GM23338 (cell line): ENCODE data around the gene GRID1. TPM values are rescaled to one million over a fixed set of nuclear protein-coding genes. Genes with fewer than 3 reads are reported as not detected.

Experiments
- ATAC-seq: fragments of 200-7000 bp; cut with Tn5 transposase; 3 replicates; pipeline ENCODE4 v1.9.1; 2020
- DNase-seq: peaks from one replicate; pipeline ENCODE4 v3.0.0-alpha.2; 2015; ENCODE audit warnings: low spot score
- H2AFZ ChIP-seq: fragments of 200-600 bp; sonication (generic); 2 replicates; pipeline ENCODE4 v1.8.0; 2016; ENCODE audit warnings: antibody characterized with exemption, mild to moderate bottlenecking, moderate library complexity
- H3F3A ChIP-seq: fragments of 200-600 bp; sonication (generic); replicated peaks from 2 replicates; pipeline ENCODE4 v1.8.0; 2017; ENCODE audit warnings: antibody characterized with exemption, mixed run types, low read depth
- H3K27ac ChIP-seq: fragments of 200-600 bp; sonication (generic); 2 replicates; pipeline ENCODE4 v1.6.1; 2016; ENCODE audit warnings: low read depth
- H3K27me3 ChIP-seq: fragments of 200-600 bp; sonication (generic); 2 replicates; pipeline ENCODE4 v1.8.0; 2016; ENCODE audit warnings: mild to moderate bottlenecking, mixed run types, moderate library complexity; ENCODE audit not compliant: insufficient read depth
- H3K36me3 ChIP-seq: fragments of 200-600 bp; sonication (generic); 2 replicates; pipeline ENCODE4 v1.8.0; 2016; ENCODE audit warnings: mild to moderate bottlenecking; ENCODE audit not compliant: insufficient read depth
- H3K4me1 ChIP-seq: fragments of 200-600 bp; sonication (generic); 2 replicates; pipeline ENCODE4 v1.8.0; 2016; ENCODE audit warnings: mild to moderate bottlenecking, moderate library complexity; ENCODE audit not compliant: insufficient read depth
- H3K4me2 ChIP-seq: fragments of 200-600 bp; sonication (generic); 2 replicates; pipeline ENCODE4 v1.7.1; 2017; ENCODE audit warnings: mixed run types
- H3K4me3 ChIP-seq: fragments of 200-600 bp; sonication (generic); 2 replicates; pipeline ENCODE4 v1.6.1; 2016; ENCODE audit warnings: mixed run types
- H3K79me2 ChIP-seq: fragments of 200-600 bp; sonication (generic); replicated peaks from 2 replicates; pipeline ENCODE4 v1.8.0; 2017; ENCODE audit warnings: mild to moderate bottlenecking; ENCODE audit not compliant: insufficient read depth
- H3K9me2 ChIP-seq: fragments of 200-600 bp; sonication (generic); 2 replicates; pipeline ENCODE4 v1.8.0; 2017; ENCODE audit not compliant: insufficient read depth
- H4K20me1 ChIP-seq: fragments of 200-600 bp; sonication (generic); replicated peaks from 2 replicates; pipeline ENCODE4 v1.8.0; 2017; ENCODE audit warnings: mild to moderate bottlenecking; ENCODE audit not compliant: insufficient read depth
- H3K27ac Mint-ChIP-seq: 2 replicates; pipeline ENCODE4 v1.8.0; 2020; ENCODE audit warnings: inconsistent platforms, mild to moderate bottlenecking, moderate library complexity, mixed read lengths
- H3K27me3 Mint-ChIP-seq: 3 replicates; pipeline ENCODE4 v1.8.0; 2022; ENCODE audit warnings: low read depth, mild to moderate bottlenecking, moderate library complexity, mixed read lengths, inconsistent platforms; ENCODE audit not compliant: insufficient read depth, poor library complexity
- H3K36me3 Mint-ChIP-seq: 3 replicates; pipeline ENCODE4 v1.8.0; 2021; ENCODE audit warnings: low read depth, mild to moderate bottlenecking, inconsistent platforms, moderate library complexity, mixed read lengths
- H3K4me1 Mint-ChIP-seq: 3 replicates; pipeline ENCODE4 v1.8.0; 2020; ENCODE audit warnings: mild to moderate bottlenecking, inconsistent platforms, mixed read lengths
- H3K4me3 Mint-ChIP-seq: 3 replicates; pipeline ENCODE4 v1.8.0; 2021; ENCODE audit warnings: moderate library complexity, mild to moderate bottlenecking, inconsistent platforms, mixed read lengths
- H3K9me3 Mint-ChIP-seq: 3 replicates; pipeline ENCODE4 v1.8.0; 2020; ENCODE audit warnings: moderate library complexity, mild to moderate bottlenecking, inconsistent platforms, mixed read lengths
- CREB1 ChIP-seq: fragments of 250-450 bp; sonication (Bioruptor Pico); IDR thresholded peaks from 2 replicates; pipeline ENCODE4 v1.5.0; 2020; ENCODE audit warnings: low read depth, mild to moderate bottlenecking, moderate library complexity
- EZH2 ChIP-seq: fragments of 200-600 bp; sonication (generic); IDR thresholded peaks from one replicate; pipeline ENCODE4 v1.8.0; 2017; ENCODE audit warnings: antibody characterized with exemption, mild to moderate bottlenecking, low read depth; ENCODE audit not compliant: unreplicated experiment
- EZH2phosphoT487 ChIP-seq: fragments of 200-600 bp; sonication (generic); IDR thresholded peaks from one replicate; pipeline ENCODE4 v1.8.1; 2018; ENCODE audit warnings: antibody characterized with exemption; ENCODE audit not compliant: unreplicated experiment
- JUNB ChIP-seq: IDR thresholded peaks from one replicate; pipeline ENCODE4 v1.6.1; 2016; ENCODE audit warnings: antibody characterized with exemption; ENCODE audit not compliant: unreplicated experiment
- NANOG ChIP-seq: IDR thresholded peaks from 2 replicates; pipeline ENCODE4 v1.6.1; 2016; ENCODE audit warnings: antibody characterized with exemption, borderline replicate concordance
- POLR2AphosphoS5 ChIP-seq: IDR thresholded peaks from 2 replicates; pipeline ENCODE4 v1.6.1; 2016; ENCODE audit warnings: antibody characterized with exemption, low read depth
- STAT1 ChIP-seq: IDR thresholded peaks from one replicate; pipeline ENCODE4 v1.6.1; 2016; ENCODE audit warnings: antibody characterized with exemption; ENCODE audit not compliant: unreplicated experiment
- ZNF114 ChIP-seq: fragments of 250-450 bp; sonication (Bioruptor Pico); IDR thresholded peaks from 2 replicates; pipeline ENCODE4 v1.5.0; 2020; ENCODE audit warnings: mild to moderate bottlenecking, moderate library complexity
- ZNF331 ChIP-seq: fragments of 250-450 bp; sonication (Bioruptor Pico); IDR thresholded peaks from 2 replicates; pipeline ENCODE4 v1.5.0; 2020; ENCODE audit warnings: low read depth, mild to moderate bottlenecking, moderate library complexity
- polyA plus RNA-seq: library from polyadenylated mRNA; unstranded; fragments of >200 nt; fragmentation: Nextera tagmentation; extraction: Ambion mirVana; gene quantifications from 2 replicates; pipeline ENCODE4 v1.2.1, GENCODE V29; 2016
- total RNA-seq: library from RNA; depleted of rRNA; stranded (reverse); fragments of >200 nt; shearing (Covaris generic); gene quantifications from 2 replicates; pipeline ENCODE4 v1.2.3, GENCODE V29; 2014
- TF ChIP-seq, protein P1 (sequence below), 2 experiments: fragments of 200-600 bp in 1 of 2; sonication (generic) in 1 of 2; conservative IDR thresholded peaks; 2 replicates each; pipeline versions ENCODE4 v1.5.1 to v1.6.1; 2016 to 2017; ENCODE audit warnings: antibody characterized with exemption in 2 of 2, low read depth in 2 of 2, mild to moderate bottlenecking in 2 of 2, moderate library complexity in 1 of 2
- TF ChIP-seq, protein P2 (sequence below): IDR thresholded peaks from 2 replicates; pipeline ENCODE4 v1.6.1; 2016; ENCODE audit warnings: antibody characterized with exemption
- TF ChIP-seq, protein P3 (sequence below): IDR thresholded peaks from one replicate; pipeline ENCODE4 v1.6.1; 2018; ENCODE audit warnings: antibody characterized with exemption; ENCODE audit not compliant: unreplicated experiment
- TF ChIP-seq, protein P4 (sequence below): fragments of 250-450 bp; sonication (Bioruptor Pico); IDR thresholded peaks from 2 replicates; pipeline ENCODE4 v1.5.0; 2020; ENCODE audit warnings: mild to moderate bottlenecking, moderate library complexity

Gene GRID1
- total and polyA plus RNA-seq, 2 experiments from 2014 or later = 0.14 to 0.15 TPM

- TF ChIP-seq POLR2AphosphoS5 (no peak), ZNF331 (CRISPR knock-in tag) (no peak), CREB1 (CRISPR knock-in tag) (no peak), JUNB (no peak), NANOG (no peak), EZH2phosphoT487 (no peak)
- TF ChIP-seq, protein P1, sequence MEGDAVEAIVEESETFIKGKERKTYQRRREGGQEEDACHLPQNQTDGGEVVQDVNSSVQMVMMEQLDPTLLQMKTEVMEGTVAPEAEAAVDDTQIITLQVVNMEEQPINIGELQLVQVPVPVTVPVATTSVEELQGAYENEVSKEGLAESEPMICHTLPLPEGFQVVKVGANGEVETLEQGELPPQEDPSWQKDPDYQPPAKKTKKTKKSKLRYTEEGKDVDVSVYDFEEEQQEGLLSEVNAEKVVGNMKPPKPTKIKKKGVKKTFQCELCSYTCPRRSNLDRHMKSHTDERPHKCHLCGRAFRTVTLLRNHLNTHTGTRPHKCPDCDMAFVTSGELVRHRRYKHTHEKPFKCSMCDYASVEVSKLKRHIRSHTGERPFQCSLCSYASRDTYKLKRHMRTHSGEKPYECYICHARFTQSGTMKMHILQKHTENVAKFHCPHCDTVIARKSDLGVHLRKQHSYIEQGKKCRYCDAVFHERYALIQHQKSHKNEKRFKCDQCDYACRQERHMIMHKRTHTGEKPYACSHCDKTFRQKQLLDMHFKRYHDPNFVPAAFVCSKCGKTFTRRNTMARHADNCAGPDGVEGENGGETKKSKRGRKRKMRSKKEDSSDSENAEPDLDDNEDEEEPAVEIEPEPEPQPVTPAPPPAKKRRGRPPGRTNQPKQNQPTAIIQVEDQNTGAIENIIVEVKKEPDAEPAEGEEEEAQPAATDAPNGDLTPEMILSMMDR (conservative IDR thresholded peaks at IDR 0.05; ENCODE audit: low read depth in 2 of 2) = no peak
These were observed 156.2 kb downstream of the GRID1 start (continued) for GRCh38 chr10:86210416-86210815.

- Histone ChIP-seq H3K79me2 (no peaks in the 10 kb centered on the region), H3F3A (no peaks in the 10 kb centered on the region), H3K36me3 (no peaks in the 10 kb centered on the region), H4K20me1 (no peaks in the 10 kb centered on the region), H3K4me2 (no peak overlapping the region), H3K27me3 (no peaks in the 10 kb centered on the region), H2AFZ (no peak overlapping the region), H3K4me3 (no peak overlapping the region), H3K9me2 (no peaks in the 10 kb centered on the region), H3K27ac (no peak overlapping the region), H3K4me1 (no peaks in the 10 kb centered on the region)
- H3K27ac Mint-ChIP-seq = no peak overlapping the region
- no peaks in the 10 kb centered on the region for H3K36me3 Mint-ChIP-seq
- no peak overlapping the region for H3K4me3 Mint-ChIP-seq
- peaks cover 8% of the 10 kb centered on the region for H3K27me3 Mint-ChIP-seq
- DNase-seq (no peak), ATAC-seq (no peak)
- H3K4me1 Mint-ChIP-seq = no peaks in the 10 kb centered on the region
- H3K9me3 Mint-ChIP-seq = no peaks in the 10 kb centered on the region; the same call in 2 of the 3 replicates
- TF ChIP-seq JUNB (no peak), EZH2phosphoT487 (no peak), ZNF331 (CRISPR knock-in tag) (no peak), STAT1 (no peak), CREB1 (CRISPR knock-in tag) (no peak), ZNF114 (CRISPR knock-in tag) (no peak), EZH2 (no peak), NANOG (no peak), POLR2AphosphoS5 (no peak)
- TF ChIP-seq, protein P2, sequence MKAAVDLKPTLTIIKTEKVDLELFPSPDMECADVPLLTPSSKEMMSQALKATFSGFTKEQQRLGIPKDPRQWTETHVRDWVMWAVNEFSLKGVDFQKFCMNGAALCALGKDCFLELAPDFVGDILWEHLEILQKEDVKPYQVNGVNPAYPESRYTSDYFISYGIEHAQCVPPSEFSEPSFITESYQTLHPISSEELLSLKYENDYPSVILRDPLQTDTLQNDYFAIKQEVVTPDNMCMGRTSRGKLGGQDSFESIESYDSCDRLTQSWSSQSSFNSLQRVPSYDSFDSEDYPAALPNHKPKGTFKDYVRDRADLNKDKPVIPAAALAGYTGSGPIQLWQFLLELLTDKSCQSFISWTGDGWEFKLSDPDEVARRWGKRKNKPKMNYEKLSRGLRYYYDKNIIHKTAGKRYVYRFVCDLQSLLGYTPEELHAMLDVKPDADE = no peak
- TF ChIP-seq, protein P3, sequence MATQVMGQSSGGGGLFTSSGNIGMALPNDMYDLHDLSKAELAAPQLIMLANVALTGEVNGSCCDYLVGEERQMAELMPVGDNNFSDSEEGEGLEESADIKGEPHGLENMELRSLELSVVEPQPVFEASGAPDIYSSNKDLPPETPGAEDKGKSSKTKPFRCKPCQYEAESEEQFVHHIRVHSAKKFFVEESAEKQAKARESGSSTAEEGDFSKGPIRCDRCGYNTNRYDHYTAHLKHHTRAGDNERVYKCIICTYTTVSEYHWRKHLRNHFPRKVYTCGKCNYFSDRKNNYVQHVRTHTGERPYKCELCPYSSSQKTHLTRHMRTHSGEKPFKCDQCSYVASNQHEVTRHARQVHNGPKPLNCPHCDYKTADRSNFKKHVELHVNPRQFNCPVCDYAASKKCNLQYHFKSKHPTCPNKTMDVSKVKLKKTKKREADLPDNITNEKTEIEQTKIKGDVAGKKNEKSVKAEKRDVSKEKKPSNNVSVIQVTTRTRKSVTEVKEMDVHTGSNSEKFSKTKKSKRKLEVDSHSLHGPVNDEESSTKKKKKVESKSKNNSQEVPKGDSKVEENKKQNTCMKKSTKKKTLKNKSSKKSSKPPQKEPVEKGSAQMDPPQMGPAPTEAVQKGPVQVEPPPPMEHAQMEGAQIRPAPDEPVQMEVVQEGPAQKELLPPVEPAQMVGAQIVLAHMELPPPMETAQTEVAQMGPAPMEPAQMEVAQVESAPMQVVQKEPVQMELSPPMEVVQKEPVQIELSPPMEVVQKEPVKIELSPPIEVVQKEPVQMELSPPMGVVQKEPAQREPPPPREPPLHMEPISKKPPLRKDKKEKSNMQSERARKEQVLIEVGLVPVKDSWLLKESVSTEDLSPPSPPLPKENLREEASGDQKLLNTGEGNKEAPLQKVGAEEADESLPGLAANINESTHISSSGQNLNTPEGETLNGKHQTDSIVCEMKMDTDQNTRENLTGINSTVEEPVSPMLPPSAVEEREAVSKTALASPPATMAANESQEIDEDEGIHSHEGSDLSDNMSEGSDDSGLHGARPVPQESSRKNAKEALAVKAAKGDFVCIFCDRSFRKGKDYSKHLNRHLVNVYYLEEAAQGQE = no peak
- TF ChIP-seq, protein P4, sequence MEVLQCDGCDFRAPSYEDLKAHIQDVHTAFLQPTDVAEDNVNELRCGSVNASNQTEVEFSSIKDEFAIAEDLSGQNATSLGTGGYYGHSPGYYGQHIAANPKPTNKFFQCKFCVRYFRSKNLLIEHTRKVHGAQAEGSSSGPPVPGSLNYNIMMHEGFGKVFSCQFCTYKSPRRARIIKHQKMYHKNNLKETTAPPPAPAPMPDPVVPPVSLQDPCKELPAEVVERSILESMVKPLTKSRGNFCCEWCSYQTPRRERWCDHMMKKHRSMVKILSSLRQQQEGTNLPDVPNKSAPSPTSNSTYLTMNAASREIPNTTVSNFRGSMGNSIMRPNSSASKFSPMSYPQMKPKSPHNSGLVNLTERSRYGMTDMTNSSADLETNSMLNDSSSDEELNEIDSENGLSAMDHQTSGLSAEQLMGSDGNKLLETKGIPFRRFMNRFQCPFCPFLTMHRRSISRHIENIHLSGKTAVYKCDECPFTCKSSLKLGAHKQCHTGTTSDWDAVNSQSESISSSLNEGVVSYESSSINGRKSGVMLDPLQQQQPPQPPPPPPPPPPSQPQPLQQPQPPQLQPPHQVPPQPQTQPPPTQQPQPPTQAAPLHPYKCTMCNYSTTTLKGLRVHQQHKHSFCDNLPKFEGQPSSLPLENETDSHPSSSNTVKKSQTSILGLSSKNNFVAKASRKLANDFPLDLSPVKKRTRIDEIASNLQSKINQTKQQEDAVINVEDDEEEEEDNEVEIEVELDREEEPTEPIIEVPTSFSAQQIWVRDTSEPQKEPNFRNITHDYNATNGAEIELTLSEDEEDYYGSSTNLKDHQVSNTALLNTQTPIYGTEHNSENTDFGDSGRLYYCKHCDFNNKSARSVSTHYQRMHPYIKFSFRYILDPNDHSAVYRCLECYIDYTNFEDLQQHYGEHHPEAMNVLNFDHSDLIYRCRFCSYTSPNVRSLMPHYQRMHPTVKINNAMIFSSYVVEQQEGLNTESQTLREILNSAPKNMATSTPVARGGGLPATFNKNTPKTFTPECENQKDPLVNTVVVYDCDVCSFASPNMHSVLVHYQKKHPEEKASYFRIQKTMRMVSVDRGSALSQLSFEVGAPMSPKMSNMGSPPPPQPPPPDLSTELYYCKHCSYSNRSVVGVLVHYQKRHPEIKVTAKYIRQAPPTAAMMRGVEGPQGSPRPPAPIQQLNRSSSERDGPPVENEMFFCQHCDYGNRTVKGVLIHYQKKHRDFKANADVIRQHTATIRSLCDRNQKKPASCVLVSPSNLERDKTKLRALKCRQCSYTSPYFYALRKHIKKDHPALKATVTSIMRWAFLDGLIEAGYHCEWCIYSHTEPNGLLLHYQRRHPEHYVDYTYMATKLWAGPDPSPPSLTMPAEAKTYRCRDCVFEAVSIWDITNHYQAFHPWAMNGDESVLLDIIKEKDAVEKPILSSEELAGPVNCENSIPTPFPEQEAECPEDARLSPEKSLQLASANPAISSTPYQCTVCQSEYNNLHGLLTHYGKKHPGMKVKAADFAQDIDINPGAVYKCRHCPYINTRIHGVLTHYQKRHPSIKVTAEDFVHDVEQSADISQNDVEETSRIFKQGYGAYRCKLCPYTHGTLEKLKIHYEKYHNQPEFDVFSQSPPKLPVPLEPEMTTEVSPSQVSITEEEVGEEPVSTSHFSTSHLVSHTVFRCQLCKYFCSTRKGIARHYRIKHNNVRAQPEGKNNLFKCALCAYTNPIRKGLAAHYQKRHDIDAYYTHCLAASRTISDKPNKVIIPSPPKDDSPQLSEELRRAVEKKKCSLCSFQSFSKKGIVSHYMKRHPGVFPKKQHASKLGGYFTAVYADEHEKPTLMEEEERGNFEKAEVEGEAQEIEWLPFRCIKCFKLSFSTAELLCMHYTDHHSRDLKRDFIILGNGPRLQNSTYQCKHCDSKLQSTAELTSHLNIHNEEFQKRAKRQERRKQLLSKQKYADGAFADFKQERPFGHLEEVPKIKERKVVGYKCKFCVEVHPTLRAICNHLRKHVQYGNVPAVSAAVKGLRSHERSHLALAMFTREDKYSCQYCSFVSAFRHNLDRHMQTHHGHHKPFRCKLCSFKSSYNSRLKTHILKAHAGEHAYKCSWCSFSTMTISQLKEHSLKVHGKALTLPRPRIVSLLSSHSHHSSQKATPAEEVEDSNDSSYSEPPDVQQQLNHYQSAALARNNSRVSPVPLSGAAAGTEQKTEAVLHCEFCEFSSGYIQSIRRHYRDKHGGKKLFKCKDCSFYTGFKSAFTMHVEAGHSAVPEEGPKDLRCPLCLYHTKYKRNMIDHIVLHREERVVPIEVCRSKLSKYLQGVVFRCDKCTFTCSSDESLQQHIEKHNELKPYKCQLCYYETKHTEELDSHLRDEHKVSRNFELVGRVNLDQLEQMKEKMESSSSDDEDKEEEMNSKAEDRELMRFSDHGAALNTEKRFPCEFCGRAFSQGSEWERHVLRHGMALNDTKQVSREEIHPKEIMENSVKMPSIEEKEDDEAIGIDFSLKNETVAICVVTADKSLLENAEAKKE (CRISPR knock-in tag) = no peak
These were observed 156.9 kb downstream of the GRID1 start for GRCh38 chr10:86209726-86210125.
